ENCODE data around the gene ST6GALNAC2. TPM values are rescaled to one million over a fixed set of nuclear protein-coding genes. Genes with fewer than 3 reads are reported as not detected.

ST6GALNAC2 gene
- total RNA-seq, 4 donors from 2014 or later: 71.1 to 94.3 (median 80.3) TPM

DNA sequence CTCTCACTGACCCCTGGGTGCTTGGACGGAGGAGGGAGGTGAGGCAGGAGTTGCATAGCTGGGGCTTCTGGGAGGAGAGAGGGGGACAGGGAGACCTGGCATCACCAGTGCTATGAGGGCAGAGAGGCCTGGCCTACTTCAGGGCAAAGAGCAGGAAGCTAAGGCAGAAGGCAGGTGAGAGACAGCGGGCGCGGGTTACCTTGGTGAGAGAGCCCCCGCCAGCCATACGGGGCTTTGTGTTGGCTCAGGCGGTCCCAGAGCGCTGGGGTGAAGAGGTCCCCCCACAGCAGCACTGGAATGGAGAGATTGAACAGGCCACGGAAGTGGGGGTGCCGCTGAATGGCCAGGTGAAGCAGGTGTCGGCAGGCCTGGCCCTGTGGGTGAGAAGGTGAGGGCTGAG is 11.5 kb downstream of the ST6GALNAC2 start:
- WGBS: 94% methylated on average over 10 of the region's 11 CpGs
- TF ChIP-seq POLR2AphosphoS5 (IDR thresholded peaks at IDR 0.05) (no peak), EP300 (IDR thresholded peaks at IDR 0.05) (no peak), POLR2A (IDR thresholded peaks at IDR 0.05) (no peak)
- TF ChIP-seq, protein P1, sequence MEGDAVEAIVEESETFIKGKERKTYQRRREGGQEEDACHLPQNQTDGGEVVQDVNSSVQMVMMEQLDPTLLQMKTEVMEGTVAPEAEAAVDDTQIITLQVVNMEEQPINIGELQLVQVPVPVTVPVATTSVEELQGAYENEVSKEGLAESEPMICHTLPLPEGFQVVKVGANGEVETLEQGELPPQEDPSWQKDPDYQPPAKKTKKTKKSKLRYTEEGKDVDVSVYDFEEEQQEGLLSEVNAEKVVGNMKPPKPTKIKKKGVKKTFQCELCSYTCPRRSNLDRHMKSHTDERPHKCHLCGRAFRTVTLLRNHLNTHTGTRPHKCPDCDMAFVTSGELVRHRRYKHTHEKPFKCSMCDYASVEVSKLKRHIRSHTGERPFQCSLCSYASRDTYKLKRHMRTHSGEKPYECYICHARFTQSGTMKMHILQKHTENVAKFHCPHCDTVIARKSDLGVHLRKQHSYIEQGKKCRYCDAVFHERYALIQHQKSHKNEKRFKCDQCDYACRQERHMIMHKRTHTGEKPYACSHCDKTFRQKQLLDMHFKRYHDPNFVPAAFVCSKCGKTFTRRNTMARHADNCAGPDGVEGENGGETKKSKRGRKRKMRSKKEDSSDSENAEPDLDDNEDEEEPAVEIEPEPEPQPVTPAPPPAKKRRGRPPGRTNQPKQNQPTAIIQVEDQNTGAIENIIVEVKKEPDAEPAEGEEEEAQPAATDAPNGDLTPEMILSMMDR (IDR thresholded peaks at IDR 0.05): no peak
- no peak for DNase-seq (ENCODE audit: low spot score in 2 of 2)
- Histone ChIP-seq H3K4me1 (peaks cover 5% of the 10 kb centered on the region), H3K27ac (no peak overlapping the region), H3K4me3 (no peak overlapping the region), H3K27me3 (no peaks in the 10 kb centered on the region), H3K36me3 (peaks cover 21% of the 10 kb centered on the region), H3K9me3 (no peaks in the 10 kb centered on the region)

DNA sequence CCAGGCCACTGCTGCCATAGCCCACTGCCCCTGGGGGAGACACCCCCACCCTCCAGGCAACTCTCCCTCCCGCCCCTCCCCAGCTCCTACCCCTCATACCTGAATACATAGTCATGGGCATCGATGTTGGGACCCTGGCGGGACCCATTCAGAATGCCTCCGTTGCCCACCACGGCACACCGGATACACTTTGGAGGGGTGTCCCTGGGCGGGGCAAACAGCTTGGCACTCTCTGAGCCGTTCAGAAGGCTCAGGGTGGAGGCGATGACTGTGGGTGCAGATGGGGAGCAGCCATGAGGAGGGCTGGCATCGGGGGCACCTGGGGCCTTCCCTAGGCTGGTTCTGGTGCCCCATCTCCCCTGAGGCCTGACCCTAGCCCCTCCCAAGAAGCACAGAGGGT is 12.6 kb downstream of the ST6GALNAC2 start:
- DNase-seq (ENCODE audit: low spot score in 2 of 2): no peak
- TF ChIP-seq POLR2A (IDR thresholded peaks at IDR 0.05): no peak
- no peak for TF ChIP-seq POLR2AphosphoS5 (IDR thresholded peaks at IDR 0.05)
- TF ChIP-seq EP300 (IDR thresholded peaks at IDR 0.05): no peak
- TF ChIP-seq, protein P1 (IDR thresholded peaks at IDR 0.05): no peak
- H3K36me3 ChIP-seq: peaks cover 21% of the 10 kb centered on the region
- H3K4me1 ChIP-seq: peaks cover 14% of the 10 kb centered on the region
- no peaks in the 10 kb centered on the region for H3K9me3 ChIP-seq
- H3K27me3 ChIP-seq: no peaks in the 10 kb centered on the region
- WGBS: 96% methylated on average over 2 of the region's 10 CpGs
- no peak overlapping the region for H3K4me3 ChIP-seq
- no peak overlapping the region for H3K27ac ChIP-seq

DNA sequence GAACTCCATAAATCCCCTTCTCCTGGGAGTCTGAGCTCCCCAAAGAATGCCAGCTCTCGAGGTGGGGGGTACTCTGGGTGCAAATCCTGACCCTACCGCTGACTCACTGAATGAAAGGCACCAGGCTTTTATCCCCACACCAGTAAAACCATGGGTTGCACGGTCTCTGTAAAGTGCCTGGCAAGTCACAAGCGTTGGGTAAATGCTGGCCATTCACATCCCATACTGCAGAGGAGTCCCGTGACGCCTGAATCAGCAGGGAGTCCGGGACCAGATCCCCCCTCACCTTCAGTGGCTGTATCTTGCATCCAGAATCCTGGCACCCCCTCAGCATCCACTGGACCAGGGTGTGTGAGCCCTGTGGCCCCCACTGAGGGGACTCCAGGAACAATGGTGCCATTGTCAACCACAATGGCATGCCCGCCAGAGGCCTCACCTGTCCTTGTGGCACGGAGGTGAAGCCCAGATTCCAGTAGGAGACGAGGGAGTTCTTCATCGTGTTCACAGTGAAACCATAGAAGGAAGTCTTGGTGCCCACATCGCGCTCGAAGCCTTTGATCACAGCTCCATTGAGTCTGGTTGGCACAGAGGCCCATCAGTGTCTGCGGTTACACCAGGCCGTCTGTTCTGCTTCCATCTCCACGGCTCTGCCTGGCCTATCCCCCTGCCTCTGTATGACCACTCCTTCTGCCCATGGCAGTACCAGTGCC is 13.3 kb downstream of the ST6GALNAC2 start:
- 89% methylated on average over 17 of the region's 17 CpGs for WGBS
- Histone ChIP-seq H3K9me3 (no peaks in the 10 kb centered on the region), H3K27me3 (no peaks in the 10 kb centered on the region), H3K4me1 (peaks cover 21% of the 10 kb centered on the region), H3K36me3 (peaks cover 21% of the 10 kb centered on the region), H3K4me3 (no peak overlapping the region), H3K27ac (no peak overlapping the region)
- no peak for TF ChIP-seq EP300 (IDR thresholded peaks at IDR 0.05)
- TF ChIP-seq POLR2AphosphoS5 (IDR thresholded peaks at IDR 0.05): no peak
- no peak for TF ChIP-seq POLR2A (IDR thresholded peaks at IDR 0.05)
- TF ChIP-seq, protein P1 (IDR thresholded peaks at IDR 0.05): no peak
- no peak for DNase-seq (ENCODE audit: low spot score in 2 of 2)

DNA sequence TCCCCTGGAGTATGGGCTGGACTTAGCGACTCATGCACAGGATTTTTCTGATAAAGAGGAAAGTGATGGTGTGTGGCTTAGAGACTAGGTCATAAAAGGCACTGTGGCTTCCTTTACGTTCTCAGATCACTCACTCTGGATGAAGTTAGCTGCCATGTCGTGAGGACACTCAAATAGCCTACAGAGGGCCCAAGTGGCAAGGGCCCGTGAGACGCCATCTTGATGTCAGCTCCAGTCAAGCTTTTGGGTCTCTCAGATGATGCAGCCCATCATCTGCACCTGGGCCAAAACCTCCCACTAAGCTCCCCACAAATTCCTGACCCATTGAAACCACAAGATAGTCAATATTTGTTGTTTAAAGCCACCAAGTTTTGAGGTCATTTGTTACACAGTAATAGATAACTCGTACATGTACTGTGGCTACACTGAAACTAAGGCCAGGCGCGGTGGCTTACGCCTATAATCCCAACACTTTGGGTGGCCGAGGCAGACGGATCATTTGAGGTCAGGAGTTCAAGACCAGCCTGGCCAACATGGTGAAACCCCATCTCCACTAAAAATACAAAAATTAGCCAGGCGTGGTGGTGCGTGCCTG is 14.7 kb downstream of the ST6GALNAC2 start:
- H3K4me1 ChIP-seq: peaks cover 32% of the 10 kb centered on the region
- H3K9me3 ChIP-seq: no peaks in the 10 kb centered on the region
- H3K27ac ChIP-seq: no peak overlapping the region
- no peak overlapping the region for H3K4me3 ChIP-seq
- no peak for DNase-seq (ENCODE audit: low spot score in 2 of 2)
- TF ChIP-seq EP300 (IDR thresholded peaks at IDR 0.05) (no peak), POLR2A (IDR thresholded peaks at IDR 0.05) (no peak), POLR2AphosphoS5 (IDR thresholded peaks at IDR 0.05) (no peak)
- TF ChIP-seq, protein P1 (IDR thresholded peaks at IDR 0.05): no peak
- WGBS: 97% methylated on average over 13 of the region's 13 CpGs
- H3K36me3 ChIP-seq: peaks cover 34% of the 10 kb centered on the region
- no peaks in the 10 kb centered on the region for H3K27me3 ChIP-seq

DNA sequence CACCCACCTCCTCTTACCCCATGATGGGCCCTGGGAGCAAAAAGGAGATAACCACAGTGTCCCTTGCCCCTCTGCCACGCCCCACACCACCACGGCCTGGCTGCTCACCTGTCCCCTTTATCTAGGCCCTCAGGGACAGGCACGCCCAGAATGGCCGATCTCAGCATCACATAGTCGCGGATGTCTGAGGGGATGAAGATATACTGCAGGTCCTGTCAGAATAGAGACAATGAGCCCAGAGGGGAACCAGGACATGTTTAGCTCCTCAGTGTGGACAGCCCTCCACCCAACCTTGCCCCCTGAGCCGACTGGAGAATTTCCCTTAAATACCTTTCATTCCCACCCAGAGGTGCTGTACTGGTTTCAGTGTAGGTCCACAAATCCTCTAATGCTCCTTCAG is 15.2 kb downstream of the ST6GALNAC2 start:
- Histone ChIP-seq H3K27ac (no peak overlapping the region), H3K9me3 (no peaks in the 10 kb centered on the region), H3K36me3 (peaks cover 39% of the 10 kb centered on the region), H3K27me3 (no peaks in the 10 kb centered on the region), H3K4me1 (peaks cover 32% of the 10 kb centered on the region), H3K4me3 (no peak overlapping the region)
- no peak for DNase-seq (ENCODE audit: low spot score in 2 of 2)
- WGBS: 81% methylated on average over 7 of the region's 7 CpGs
- no peak for TF ChIP-seq POLR2AphosphoS5 (IDR thresholded peaks at IDR 0.05)
- TF ChIP-seq EP300 (IDR thresholded peaks at IDR 0.05): no peak
- TF ChIP-seq, protein P1 (IDR thresholded peaks at IDR 0.05): no peak
